ENCODE measurements around the gene AOPEP. TPM values are rescaled to one million over a fixed set of nuclear protein-coding genes. Genes with fewer than 3 reads are reported as not detected.

Gene AOPEP
- total and polyA plus RNA-seq, 2 of the 13 experiments (the other 11 are each of a cell fraction or from before 2014, with no cell fraction given): 22.2 to 41.6 TPM

DNA sequence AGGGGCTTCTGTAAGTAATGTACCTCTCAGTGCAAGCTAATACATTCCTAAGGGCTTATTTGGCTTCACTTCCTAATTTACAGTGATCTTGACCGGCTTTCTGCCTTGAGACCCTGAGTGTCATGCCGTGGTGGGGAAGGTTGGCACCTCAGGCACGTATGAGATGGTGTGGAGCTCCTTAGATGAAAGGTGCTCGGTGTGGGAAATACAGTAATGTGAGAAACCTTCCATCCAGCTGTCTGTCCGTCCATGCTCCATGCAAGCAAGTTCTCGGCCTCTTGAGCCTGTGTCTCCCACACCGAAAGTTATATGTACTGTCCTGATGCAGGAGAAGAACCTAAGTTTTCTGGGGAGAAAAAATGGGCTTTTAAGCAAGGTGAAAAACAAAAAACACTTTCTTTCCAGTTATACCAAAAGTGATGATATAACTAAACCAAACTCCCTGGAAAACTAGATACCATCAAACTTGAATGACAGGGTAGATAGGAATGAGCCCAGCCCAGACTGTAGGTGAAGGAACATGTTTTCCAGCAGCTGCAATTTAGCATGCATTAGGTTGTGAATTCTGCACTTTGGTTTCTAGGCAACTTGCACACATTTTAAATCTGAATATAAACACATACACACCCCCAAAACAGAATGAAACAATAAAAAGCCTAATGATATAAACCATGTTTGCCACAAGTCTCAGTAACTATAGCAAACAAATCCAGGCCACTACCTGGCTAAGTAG lies 311.5 kb downstream of the AOPEP start:
- Histone ChIP-seq H2AFZ (ENCODE audit: low read length) (no peak overlapping the region), H3K36me3 (replicated peaks in 1 of 2; ENCODE audit: control insufficient read depth in 1 of 2, insufficient read depth in 2 of 2, low read length in 2 of 2) (peaks cover 10 to 62% of the 10 kb centered on the region in 2 experiments), H3K27me3 (ENCODE audit: control insufficient read depth in 1 of 2, insufficient read depth in 2 of 2, low read length in 2 of 2) (no peaks in the 10 kb centered on the region), H3K4me2 (ENCODE audit: low read depth, low read length) (no peak overlapping the region), H3K79me2 (ENCODE audit: insufficient read depth, low read length) (peaks cover 91% of the 10 kb centered on the region), H3K4me1 (ENCODE audit: insufficient read depth, low read length) (peaks cover 64% of the 10 kb centered on the region), H3K4me3 (replicated peaks in 1 of 3; ENCODE audit: insufficient read depth in 1 of 3, low read depth in 2 of 3, low read length in 3 of 3) (no peak overlapping the region), H3K27ac (ENCODE audit: extremely low read length, insufficient read depth, low read length) (no peak overlapping the region), H3K9me3 (ENCODE audit: low read length) (no peaks in the 10 kb centered on the region), H3K9ac (ENCODE audit: insufficient read depth, low read depth, low read length) (no peak overlapping the region), H4K20me1 (ENCODE audit: insufficient read depth, low read length) (peaks cover 33% of the 10 kb centered on the region; the same call in 1 of the 2 replicates)
- in situ Hi-C loops (cut with HindIII; ENCODE audit: extremely low pct_ligation_motif_present, low pct_unique_long_range_greater_than_20kb): no loop called here
- TF ChIP-seq KDM5B (CRISPR knock-in tag; IDR thresholded peaks at IDR 0.05; ENCODE audit: borderline replicate concordance): no peak
- TF ChIP-seq ZNF260 (CRISPR knock-in tag; IDR thresholded peaks at IDR 0.05; ENCODE audit: borderline replicate concordance, low read depth): no peak
- TF ChIP-seq, protein P1, sequence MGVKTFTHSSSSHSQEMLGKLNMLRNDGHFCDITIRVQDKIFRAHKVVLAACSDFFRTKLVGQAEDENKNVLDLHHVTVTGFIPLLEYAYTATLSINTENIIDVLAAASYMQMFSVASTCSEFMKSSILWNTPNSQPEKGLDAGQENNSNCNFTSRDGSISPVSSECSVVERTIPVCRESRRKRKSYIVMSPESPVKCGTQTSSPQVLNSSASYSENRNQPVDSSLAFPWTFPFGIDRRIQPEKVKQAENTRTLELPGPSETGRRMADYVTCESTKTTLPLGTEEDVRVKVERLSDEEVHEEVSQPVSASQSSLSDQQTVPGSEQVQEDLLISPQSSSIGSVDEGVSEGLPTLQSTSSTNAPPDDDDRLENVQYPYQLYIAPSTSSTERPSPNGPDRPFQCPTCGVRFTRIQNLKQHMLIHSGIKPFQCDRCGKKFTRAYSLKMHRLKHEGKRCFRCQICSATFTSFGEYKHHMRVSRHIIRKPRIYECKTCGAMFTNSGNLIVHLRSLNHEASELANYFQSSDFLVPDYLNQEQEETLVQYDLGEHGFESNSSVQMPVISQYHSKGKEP (CRISPR knock-in tag; IDR thresholded peaks at IDR 0.05): no peak
- no peak for TF ChIP-seq ZBTB38 (CRISPR knock-in tag; IDR thresholded peaks at IDR 0.05)
- no peak for TF ChIP-seq ZNF337 (CRISPR knock-in tag; IDR thresholded peaks at IDR 0.05; ENCODE audit: borderline replicate concordance, low read depth)
- no peak for TF ChIP-seq TAF15 (IDR thresholded peaks at IDR 0.05; ENCODE audit: low read depth, low read length, poor library complexity, severe bottlenecking)
- TF ChIP-seq ZNF431 (CRISPR knock-in tag; IDR thresholded peaks at IDR 0.05; ENCODE audit: borderline replicate concordance, low read depth): no peak
- no peak for TF ChIP-seq KDM6A (CRISPR knock-in tag; IDR thresholded peaks at IDR 0.05; ENCODE audit: low read depth)
- TF ChIP-seq FOXM1 (CRISPR knock-in tag; IDR thresholded peaks at IDR 0.05): no peak
- no peak for TF ChIP-seq FOXP1 (IDR thresholded peaks at IDR 0.05)
- TF ChIP-seq FOXP1 (CRISPR knock-in tag; IDR thresholded peaks at IDR 0.05): no peak
- no peak for TF ChIP-seq ZNF782 (CRISPR knock-in tag; IDR thresholded peaks at IDR 0.05; ENCODE audit: borderline replicate concordance)
- TF ChIP-seq, protein P2, sequence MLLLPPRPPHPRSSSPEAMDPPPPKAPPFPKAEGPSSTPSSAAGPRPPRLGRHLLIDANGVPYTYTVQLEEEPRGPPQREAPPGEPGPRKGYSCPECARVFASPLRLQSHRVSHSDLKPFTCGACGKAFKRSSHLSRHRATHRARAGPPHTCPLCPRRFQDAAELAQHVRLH (CRISPR knock-in tag; IDR thresholded peaks at IDR 0.05; ENCODE audit: borderline replicate concordance, low read depth): no peak
- TF ChIP-seq NFRKB (IDR thresholded peaks at IDR 0.05): no peak
- TF ChIP-seq ZNF180 (CRISPR knock-in tag; IDR thresholded peaks at IDR 0.05; ENCODE audit: borderline replicate concordance, low read depth): no peak
- no peak for TF ChIP-seq CBX2 (IDR thresholded peaks at IDR 0.05; ENCODE audit: low read depth, low read length)
- no peak for TF ChIP-seq CBX2 (CRISPR knock-in tag; IDR thresholded peaks at IDR 0.05; ENCODE audit: low read depth)
- intact Hi-C loops (cut with micrococcal nuclease; ENCODE audit: unreplicated experiment): no loop called here
- CTCF ChIA-PET (ENCODE audit: low intra/inter-chr PET ratio, low total read pairs): no interaction called here
- no TSS peak for BruUV-seq (replicated peaks)
- FAIRE-seq (no peak), DNase-seq (ENCODE audit: low spot score) (no peak), ATAC-seq (no peak)
- 97% methylated on average over 7 of the region's 7 CpGs for WGBS (ENCODE audit: low lambda C conversion rate)
- POLR2A ChIA-PET: interaction anchor here (1.1 kb wide), 1 partner anchor 34 kb away, joined by 3 read pairs; no protein-coding TSS in a partner anchor
